Epithelial cell of esophagus (primary cell): ENCODE measurements around the gene TMPRSS6.

Source experiments
- DNase-seq: peaks from one replicate; pipeline ENCODE4 v3.0.0; 2010; ENCODE audit warnings: low read depth
- H3K4me3 ChIP-seq: 2 replicates; pipeline ENCODE4 v1.5.1; 2011; ENCODE audit warnings: mild to moderate bottlenecking, low read length, control low read depth
- TF ChIP-seq, protein P1 (sequence below): IDR thresholded peaks from 2 replicates; pipeline ENCODE4 v1.5.1; 2011; ENCODE audit warnings: low read depth, mild to moderate bottlenecking, low read length, control low read depth, inconsistent platforms; ENCODE audit not compliant: insufficient read depth; ENCODE audit errors: missing control alignments

The TMPRSS6 gene

DNA sequence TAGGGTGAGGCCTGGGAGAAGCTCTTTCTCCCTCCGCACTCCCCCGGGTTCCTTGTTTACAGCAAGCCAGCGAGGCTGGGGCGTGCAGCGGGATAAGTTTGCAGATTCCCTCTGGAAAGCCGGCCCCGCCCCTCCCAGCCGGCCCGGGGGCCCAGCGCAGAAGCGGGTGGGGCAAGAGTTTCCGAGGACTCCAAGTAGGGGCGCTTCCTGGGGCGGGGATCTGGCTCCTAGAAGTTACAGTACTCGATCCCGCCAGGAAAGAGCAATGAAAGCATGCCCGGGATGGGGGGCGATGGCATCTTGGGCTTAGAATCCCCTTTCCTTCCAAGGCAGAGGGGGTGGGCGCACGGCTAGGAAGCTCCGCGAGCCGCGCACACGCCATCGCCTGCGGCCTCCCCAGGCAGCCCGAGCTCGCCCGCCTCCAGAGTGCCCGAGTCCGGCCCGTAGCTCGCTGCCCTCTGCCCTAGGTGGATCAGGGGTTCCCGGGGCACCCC lies 90.7 kb downstream of the TMPRSS6 start:
- peak overlapping the region; percentile 66 for H3K4me3 ChIP-seq
- TF ChIP-seq, protein P1, sequence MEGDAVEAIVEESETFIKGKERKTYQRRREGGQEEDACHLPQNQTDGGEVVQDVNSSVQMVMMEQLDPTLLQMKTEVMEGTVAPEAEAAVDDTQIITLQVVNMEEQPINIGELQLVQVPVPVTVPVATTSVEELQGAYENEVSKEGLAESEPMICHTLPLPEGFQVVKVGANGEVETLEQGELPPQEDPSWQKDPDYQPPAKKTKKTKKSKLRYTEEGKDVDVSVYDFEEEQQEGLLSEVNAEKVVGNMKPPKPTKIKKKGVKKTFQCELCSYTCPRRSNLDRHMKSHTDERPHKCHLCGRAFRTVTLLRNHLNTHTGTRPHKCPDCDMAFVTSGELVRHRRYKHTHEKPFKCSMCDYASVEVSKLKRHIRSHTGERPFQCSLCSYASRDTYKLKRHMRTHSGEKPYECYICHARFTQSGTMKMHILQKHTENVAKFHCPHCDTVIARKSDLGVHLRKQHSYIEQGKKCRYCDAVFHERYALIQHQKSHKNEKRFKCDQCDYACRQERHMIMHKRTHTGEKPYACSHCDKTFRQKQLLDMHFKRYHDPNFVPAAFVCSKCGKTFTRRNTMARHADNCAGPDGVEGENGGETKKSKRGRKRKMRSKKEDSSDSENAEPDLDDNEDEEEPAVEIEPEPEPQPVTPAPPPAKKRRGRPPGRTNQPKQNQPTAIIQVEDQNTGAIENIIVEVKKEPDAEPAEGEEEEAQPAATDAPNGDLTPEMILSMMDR, result no peak
- DNase-seq, result peak; percentile 52

DNA sequence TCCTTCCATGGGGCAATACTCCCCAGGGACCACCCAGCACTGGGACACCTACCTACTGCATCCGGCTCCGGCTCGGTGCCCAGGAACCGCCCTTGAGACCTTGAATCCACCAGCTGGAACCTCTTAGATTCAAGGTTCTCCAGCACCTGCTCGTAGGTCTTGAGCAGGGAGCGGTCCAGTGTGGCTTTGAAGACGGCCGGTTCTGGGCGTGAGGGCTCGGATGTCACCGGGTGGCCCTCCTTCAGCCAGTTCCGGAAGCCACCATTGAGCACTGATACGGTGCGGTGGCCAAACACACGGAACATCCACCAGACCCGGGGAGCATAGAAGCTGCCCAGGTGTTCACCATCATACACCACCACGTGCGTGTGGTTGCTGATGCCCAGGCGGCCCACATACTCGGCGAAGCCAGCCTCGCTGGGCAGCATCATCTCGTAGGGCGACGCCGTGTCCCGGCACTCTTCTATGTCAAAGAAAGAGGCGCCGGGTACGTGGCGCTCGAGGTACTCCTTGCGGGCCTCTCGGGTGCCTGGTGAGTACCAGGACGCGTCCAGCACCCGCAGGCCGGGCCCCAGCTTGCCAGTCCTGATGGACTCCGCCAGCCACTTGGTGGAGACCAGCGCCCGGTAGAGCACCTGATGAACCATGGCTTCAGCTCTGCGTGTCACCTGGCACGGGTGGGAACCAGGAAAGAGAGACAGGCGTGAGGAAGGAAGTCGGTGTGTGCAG lies 91.3 kb downstream of the TMPRSS6 start:
- DNase-seq, result no peak
- TF ChIP-seq, protein P1, result no peak
- peak overlapping the region; percentile 66 for H3K4me3 ChIP-seq

DNA sequence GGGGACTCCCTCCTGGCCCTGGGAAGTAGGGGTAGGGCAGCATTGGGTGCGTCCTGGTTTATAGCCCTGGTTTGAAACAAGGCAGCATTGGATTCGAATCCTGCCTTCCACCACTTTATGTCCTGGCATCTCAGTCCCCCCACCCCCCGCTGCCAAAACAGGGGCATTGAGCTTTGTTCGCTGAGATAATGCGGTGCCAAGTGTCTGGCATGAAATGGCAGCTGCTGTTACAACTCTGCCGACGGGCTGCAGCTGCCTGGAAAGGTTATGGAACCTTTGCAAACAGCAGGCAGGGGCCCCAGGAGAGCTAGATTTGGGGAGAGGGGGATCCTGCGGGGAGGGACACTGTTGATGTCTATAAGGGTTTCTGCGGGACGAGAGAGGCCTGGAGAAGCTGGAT lies 92.2 kb downstream of the TMPRSS6 start:
- H3K4me3 ChIP-seq, result no peak overlapping the region
- TF ChIP-seq, protein P1, result no peak
- DNase-seq, result no peak

DNA sequence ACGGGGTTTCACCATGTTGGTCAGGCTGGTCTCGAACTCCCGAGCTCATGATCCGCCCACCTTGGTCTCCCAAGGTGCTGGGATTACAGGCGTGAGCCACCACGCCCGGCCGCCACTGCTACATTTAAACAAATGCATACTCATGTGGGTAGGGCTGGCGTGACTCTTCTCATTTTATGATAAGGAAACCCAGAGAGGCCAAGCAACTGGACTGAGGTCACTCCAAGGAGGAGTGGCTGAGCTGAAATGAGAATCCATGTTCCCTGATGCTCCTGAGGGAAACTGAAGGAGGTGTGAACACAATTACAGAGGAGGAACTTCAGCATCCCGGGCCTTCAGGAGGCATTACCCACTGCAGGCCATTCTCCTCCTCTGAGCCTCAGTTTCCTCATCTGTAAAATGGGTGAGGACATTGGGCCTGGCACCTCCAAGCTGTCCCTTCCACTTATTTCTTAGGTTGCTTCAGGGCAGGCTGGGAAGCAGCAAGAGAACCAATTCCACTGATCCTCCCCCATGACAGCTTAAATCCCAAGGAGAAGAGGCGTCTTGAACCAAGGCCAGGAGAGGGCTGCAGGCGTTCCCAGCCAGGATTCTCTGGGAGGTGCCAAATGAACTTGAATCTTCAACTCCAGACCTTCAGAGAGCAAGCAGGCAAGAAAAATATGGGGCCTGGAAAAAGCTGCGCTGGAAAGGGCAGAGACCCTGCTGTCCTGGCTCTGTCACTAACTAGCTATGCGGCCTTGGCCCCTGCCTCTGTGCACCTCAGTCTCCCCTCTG lies 93.2 kb downstream of the TMPRSS6 start:
- no peak for DNase-seq
- TF ChIP-seq, protein P1, result no peak
- no peak overlapping the region for H3K4me3 ChIP-seq

DNA sequence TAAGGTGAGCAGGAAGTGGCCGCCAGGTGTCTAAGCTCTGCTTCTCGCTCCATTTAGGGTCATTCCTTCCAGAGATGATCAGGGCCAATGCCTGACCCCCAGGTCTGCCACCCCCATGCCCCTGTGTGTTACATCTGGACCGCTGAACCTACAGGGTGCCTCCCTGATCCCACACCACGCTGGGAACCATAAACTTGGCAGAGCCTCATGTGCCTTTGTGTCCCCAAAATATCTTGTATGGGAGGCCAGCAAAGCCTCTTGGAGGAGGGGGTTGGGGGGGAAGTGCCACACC lies 94.0 kb downstream of the TMPRSS6 start:
- TF ChIP-seq, protein P1, result no peak
- no peak for DNase-seq
- H3K4me3 ChIP-seq, result no peak overlapping the region
